GM19438 (cell line): ENCODE data around the gene TMEM252.

Source experiments
- ATAC-seq: cut with Tn5 transposase; IDR thresholded peaks from one replicate; pipeline ENCODE4 v1.9.1; 2021; ENCODE audit warnings: low read depth; ENCODE audit not compliant: unreplicated experiment

The TMEM252 gene

DNA sequence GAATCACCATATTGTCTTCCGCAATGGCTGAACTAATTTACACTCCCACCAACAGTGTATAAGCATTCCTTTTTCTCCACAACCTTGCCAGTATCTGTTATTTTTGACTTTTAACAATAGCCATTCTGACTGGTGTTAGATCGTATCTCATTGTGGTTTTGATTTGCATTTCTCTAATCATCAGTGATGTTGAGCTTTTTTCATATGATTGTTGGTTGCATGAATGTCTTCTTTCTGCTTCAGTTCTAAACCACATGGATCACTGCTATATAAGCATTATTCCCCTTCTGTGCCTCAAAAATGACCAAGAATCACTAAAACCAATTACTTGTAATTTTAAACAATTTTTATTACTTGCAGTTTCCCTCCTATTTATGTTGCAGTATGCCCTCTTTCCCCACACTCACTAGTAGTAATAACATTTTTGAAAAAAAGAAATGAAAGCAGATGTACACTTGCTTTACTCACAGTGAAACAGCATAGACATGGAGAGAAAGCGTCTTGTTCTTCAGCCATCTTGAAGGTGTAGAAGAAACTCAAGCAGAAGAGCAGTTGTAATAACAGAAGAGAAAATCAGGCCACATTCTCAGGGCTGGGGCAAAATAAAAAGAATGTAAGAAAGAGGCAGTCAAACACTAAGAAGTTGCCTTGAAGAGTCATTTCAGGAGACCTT lies 4.5 kb upstream of the TMEM252 start:
- ATAC-seq = no peak

DNA sequence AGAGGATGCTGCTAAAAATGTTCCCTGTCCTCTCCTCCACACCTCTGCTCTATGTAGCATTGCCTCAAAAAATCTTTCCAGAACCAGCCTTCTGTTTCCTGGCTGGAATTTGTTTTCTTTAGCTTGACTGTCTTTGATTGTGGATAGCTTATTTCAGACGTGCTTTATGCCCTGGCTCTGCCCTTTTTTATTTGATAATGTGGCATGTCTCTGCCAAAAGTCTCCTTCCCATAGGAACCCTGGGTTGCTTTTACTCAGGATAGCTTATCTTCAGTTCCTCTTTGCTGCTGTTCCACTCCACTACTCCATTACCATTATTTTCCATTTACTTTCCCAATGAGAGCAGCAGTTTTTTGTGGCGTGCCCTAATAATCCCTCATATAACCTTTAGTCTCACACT lies 885 bp upstream of the TMEM252 start:
- ATAC-seq = no peak

DNA sequence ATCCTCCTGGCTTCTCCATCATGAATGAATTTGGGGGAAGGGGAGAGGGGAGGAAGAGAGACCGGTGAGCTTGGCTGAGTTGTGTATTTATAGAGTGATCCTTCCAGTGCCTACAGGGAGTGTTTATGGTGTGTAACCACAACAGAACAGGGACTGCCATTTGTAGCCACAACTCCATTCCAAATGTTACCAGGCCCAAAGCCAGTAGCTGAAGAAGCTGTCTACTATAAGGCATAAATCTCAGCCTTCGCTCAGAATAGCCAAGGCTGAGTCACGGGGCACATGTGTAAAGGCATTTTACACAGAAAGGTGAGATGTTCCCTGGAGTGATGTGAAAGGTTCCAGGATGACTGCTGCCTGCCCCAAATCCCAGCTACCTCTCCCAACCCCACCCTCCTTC lies 2.5 kb downstream of the TMEM252 start:
- no peak for ATAC-seq

DNA sequence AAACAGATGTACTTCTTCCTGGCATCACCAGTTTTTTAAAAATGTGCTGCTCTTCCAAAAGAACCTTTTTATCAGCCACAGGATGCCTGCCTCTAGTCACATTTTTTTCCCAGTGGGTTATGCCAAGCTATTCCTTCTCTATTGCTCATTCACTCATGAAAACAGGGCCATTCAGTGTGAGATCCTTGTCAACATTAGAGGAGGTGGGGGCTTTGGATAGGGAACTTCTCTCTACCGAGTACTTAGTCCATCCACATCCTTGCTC lies 3.1 kb downstream of the TMEM252 start:
- ATAC-seq = no peak

DNA sequence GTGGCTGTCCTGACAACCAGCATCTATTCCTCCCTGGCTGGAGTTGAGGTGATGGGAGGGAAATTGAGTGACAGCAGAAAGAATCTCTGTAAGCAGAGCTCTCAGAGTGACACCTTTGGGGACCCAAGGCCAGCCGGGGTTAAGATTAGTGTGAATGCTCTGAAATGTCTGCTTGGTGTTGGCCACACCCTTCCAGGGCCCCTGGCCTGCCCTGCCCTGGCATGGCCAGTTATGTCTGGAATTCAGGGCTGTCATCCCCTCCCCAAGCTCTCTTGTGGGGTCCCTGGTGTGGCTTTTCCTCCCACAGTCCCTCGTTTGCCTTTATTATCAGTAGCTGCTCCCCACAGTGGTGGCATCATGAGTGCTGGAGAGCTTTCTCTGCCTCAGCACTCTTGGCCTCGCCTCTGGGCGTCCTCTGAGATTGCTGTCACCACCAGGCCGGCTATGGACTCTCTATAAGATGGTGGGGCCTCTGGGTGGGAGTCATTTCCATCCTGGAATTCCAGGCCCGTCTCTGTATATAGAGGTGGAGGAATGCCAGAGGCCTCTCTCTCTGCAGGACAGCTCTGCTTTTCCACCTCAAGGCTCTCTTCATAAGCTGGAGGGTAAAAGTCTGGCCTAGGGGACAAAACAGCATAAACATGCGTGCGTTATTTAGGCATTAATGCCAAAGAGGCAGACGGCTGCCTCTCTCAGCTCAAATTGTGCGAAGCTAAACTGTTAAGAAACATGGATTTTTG lies 3.6 kb downstream of the TMEM252 start:
- no peak for ATAC-seq

DNA sequence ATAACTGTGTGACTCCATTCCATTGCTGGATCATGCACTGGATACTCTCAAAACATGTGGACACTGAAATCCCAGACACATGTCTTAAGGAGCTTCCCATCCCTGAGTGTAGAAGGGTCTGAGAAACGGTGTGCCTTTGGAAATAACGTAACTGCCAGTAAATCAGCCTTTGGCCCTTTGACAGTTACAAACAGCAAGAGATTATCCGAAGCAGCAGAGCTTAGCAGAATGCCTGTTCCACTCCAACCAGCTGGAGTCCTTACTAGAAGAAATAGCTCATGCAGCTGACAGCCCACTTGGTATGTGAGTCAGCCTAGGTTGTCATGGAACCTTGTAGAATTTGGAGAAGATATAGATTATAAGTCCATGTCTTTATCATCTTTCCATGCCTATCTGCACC lies 7.0 kb downstream of the TMEM252 start:
- ATAC-seq = no peak

DNA sequence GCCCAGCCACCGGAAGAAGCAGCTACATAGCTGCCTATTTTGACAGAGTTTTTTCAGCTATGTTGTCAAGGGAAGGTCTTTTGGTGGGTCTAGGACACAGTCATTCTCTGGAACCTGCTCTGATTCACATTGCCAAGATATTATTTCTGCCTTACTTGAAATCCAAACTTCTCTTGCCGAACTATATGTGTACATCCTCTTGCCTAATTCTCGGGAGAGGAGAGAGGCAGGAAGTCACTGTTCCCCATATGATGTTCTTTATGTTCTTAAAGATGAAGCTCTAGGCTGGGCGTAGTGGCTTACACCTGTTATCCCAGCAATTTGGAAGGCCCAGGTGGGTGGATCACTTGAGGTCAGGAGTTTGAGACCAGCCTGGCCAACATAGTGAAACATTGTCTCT lies 8.6 kb downstream of the TMEM252 start:
- no peak for ATAC-seq

DNA sequence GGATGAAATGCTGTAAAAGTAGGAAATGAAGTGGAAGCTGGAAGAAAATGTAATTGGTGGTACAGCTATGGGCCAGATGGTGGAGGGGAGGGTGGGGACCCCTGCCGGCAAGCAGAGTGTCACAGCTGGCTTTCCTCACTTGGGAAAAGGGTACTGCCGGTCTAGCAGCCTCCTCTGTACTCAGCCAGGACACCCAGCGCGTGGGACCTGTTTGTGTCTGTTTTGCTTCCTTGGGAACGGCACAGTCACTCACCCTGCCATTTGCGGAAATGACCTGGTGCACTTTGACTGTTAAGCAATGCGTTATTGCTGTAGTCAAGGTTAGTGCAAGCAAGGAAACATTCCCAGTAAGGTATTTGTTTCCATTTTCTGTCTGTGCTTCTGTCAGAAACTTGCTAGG lies 10.1 kb downstream of the TMEM252 start:
- ATAC-seq = no peak

DNA sequence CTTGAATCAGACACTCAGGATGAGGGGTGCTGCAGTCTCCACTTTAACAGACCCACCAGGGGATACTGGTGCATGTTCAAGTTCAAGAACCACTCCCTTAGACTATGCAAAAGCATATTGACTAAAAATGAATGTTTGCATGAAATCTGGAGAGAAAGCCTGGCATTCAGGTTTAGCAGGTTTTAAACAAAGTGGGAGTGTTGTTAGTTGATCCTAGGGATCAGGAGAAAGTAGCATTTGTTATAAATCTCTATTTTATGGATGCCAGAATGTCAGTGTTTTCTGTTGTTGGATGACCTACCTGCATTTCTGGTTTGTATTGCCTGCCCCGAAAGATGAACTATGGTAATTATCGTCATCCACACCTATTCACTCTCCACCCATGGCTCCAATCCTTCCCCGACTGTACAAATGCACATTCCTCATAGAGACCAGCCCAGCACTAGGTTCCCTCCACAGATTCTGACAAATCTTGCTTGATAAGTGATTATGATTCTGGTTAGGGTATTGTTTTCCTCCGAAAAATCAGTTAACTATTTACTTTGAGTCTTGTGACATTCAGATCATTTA lies 17.2 kb downstream of the TMEM252 start:
- ATAC-seq = no peak

DNA sequence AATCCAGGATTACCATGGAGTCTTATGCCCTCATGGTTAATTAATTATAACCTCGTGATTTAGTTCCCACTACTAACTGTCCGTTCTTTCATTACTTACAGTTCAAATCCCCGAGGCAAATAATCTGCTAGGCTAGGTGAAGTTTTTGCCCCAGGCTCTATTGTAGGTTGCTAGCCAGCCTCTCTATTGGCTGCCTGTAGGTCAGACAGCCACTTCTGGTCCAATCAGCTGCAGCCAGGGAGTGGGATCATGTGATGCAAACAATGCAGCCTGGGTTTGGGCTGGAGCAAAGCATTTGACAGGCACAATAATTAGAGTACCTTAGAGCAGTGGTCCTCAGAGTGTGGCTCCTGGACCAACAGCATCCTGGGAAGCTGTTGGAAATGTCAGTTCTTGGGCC lies 17.7 kb downstream of the TMEM252 start:
- no peak for ATAC-seq

DNA sequence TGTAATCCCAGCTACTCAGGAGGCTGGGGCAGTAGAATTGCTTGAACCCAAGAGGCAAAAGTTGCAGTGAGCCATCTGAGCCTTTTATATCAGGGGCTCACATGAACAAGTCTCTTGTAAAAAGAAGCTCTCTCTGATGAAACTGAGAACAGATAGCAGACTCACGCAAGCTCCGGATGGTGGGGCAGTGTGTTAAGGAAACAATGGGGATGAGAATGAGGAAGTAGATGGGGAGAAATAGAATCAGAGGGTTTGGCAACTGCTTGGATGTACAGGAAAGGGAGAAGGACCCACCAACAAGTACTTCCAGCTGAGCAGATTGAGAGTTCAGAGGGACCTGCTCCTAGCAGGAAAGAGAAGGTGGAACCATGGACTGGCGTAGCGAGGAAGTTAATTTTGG lies 18.6 kb downstream of the TMEM252 start:
- ATAC-seq = no peak

DNA sequence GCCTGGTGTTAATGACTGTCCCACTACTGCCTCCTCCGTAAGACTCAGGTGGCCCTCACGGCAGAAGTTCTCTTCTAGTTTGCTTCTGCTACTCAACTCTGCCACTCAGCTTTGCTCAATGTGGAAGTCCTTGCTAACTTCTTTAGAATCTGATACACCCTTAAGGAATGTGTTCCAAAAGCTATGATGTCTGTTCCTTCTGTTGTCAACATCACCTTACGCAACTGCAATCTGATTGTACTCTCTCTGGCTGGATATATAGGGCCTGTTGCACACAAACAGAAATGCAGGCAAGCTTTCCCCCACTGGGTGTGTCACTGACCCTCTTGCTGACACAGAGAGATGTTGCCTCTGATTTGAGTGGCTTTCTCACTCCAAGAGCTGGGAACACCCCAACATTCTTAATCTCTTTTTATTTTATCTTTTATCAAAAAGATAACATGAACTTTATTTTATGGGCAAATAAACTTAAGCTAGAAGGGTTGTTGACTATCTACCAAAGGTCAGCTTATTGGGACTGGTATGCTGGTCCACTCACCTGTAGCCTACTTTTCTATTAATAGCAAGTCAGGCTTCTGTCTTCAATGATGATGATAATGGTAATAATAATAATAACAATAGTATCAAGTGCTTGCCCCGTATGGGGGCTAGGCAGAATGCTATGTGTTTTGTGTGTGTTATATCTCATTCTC lies 25.2 kb downstream of the TMEM252 start:
- ATAC-seq = no peak

DNA sequence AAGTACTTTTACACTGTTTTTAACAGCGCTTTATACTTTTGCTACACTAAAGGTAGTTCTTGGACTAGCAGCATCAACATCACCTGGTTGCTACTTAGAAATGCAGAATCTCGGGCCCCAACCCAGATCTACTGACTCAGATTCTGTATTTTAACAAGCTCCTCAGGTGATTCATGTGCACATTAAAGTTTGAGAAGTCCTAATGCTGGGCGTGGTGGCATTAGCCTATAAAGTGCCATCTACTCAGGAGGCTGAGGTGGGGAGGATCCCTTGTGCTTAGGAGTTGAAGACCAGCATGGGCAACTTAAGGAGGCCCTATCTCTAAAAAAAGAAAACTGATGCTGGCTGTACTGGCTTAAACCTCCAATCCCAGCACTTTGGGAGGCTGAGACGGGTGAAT lies 26.7 kb downstream of the TMEM252 start:
- ATAC-seq = no peak

DNA sequence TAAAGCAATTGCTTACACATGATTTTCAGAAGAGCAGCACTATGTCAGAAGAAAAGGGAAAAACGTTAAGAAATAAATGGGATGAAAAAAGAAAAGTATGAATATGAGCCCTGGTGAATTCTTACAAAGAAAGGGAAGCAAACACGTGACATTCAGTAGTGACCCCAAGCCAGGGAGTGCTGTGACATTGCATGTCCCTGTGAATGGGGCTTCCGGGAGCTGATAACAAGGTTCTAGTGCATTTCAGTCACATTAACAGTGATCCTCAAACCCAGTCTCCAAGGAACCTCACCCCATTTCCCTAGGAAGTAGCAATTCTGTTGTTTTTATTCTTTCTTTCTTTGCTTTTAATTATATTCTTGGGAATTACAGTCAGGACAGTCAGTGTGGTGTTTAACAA lies 27.3 kb downstream of the TMEM252 start:
- no peak for ATAC-seq

DNA sequence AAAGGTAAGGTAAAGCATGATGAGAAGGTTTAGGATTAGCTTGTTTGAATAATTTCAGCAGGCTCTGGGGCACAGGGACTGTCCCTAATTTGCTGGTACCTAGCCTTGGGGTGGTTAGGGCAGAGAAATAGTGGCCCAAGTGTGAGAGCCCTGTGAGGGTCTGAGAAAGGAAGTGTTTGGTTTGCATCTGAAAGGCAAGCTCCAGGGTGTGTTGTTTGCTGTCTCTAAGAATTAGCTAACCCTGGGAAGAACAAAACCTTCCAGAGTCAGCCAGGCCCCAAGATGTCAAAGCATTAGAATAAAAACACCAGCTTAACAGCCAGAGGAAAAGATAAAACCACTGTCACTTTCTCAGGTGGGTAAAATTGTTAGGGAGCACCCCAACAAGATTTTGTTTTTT lies 31.0 kb downstream of the TMEM252 start:
- no peak for ATAC-seq

DNA sequence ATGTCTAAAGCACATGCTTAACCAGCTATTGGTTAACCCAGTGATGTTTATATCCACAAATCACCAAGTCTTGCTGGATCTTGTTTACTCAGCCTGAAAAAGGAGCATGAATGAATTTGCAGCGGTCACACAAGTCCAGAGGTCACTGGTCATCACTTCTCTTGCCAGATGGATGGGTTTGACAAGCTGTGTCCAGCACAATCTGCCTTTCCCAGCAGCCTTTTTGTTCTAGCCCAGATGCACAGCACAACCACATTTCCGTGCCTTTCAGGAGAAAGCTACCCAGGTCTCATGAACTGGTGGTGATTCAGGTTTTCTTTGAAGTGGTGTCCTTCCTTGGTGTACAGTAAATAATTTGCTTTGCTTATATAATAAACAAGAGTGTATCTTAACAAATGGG lies 32.1 kb downstream of the TMEM252 start:
- ATAC-seq = no peak

DNA sequence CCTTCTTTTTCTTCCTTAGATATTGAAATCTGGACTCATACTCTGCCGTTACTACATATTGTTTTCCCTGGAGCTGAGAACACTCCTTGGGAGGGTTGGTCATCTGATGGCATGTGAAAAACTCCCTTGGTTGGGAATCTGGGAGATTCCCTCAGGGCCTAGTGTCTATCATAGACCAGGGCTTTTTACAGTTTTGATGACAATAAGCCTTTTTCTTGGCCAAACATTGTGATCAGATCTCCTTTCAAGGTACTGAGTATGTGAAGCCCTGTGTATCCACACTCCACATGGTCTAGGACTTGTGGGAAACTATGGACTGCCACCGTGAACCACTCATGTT lies 32.9 kb downstream of the TMEM252 start:
- ATAC-seq = no peak

DNA sequence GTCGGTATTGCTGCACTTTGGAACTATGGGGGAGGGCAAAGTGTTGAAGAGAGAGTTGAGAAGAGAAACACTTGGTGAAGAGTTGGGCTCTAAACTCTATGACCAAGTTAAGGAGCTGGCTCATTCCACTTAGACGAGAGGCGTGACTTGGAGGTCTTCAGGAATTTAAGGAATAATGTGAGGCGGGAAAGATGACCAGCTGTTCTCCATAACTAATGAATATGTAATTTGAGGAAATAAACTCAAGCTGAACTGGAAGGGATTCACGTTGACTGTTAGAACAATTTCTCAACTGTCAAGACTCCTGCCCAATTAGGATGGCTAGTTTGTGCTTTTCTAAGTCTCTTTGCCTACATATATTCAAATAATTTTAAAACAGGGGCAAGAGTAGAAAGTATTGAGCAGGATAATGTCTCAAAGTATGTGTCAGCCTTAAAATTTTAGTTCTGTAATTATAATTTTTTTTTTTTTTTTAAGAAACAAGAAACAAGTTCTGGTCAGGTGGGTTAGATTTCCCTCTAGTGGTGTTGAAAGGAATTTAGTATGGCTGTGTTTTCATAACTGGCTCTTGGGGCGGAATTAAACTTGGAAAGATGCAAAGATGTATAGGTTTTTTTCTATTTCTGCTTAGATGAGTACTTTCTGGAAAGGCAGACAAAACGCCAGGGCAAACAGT lies 33.4 kb downstream of the TMEM252 start:
- no peak for ATAC-seq

DNA sequence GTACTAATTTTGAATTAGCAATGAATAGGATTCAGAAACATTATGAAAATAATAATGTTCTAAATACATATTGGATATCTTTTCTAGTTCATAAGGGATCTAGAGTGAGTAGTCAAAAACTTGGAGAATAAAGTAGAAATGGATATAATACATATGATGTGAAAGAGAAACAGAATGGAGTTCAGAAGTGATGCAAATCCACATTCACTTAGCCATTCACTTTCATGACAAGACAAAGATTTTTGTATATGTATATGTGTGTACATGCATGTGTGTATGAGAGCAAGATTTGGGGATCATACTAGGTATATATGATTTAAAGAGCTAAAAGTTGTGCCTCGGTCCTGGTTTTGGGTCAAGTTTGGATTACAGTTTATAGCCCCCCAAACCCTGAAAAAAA lies 34.1 kb downstream of the TMEM252 start:
- no peak for ATAC-seq

DNA sequence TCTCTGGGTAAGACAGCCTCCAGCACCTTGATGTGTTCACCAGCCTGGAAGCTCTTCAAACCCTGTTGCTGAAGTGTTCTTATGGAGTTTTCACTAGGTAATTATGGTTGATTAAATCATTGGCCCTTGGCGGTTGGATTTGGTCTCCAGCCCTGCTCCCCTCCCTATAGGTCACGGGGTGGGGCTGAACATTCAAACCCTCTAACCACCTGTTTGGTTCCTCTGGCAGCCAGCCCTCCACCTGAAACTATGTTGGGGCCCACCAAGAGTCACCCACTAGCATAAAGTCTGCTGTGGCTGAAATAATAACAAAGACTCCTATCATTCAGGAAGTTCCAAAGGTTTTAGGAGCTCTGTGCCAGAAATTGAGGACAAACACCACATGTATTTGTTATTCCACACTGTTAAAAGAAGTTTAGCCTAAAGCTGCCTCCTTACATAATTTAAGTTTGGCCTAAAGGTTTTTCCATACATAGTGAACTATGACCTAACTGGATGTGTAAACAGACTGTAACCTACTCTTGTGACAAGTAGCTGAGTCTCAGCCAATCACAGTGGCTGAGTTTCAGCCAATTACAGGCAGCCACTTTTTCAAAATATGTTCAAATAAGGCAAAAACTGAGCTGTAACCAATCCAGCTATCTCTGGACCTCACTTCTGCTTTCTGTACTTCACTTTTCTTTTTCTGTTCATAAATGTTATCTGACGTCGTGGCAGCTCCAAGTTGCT lies 34.8 kb downstream of the TMEM252 start:
- ATAC-seq = no peak

DNA sequence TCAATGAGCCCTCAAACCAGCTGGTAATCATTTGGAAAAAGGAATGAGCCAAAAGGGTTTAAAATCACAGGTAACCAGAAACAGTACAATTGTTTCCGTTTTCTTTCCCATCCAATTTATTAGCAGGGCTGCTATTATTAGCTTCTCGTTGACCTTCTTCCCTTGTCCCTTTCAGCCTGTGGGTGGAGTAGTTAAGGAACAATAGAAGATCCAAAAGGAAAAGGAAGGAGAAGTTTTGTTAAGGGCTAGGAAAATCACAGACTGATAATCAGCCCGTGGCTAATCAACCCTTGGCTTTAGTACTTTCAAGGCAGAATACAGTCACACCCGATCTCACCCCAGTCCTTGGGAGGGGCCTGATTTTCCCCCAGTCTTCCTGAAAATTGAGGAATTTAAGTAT lies 38.4 kb downstream of the TMEM252 start:
- no peak for ATAC-seq
